Osteoblast (primary cell): Measurements from ENCODE around the gene CCDC60. TPM values are rescaled to one million over a fixed set of nuclear protein-coding genes. Genes with fewer than 3 reads are reported as not detected.
A peak's percentile ranks its signal among the peaks of the same experiment; 100 is the strongest.

Experiments used
- DNase-seq: peaks from one replicate; pipeline ENCODE4 v3.0.0; 2011; ENCODE audit warnings: low spot score, mixed read lengths; ENCODE audit not compliant: insufficient read length; ENCODE audit errors: missing footprints
- H2AFZ ChIP-seq: 2 replicates; pipeline ENCODE4 v1.6.0; 2011; ENCODE audit warnings: mild to moderate bottlenecking, low read length
- H3K27ac ChIP-seq: 2 replicates; pipeline ENCODE4 v1.5.1; 2011; ENCODE audit warnings: mild to moderate bottlenecking, low read depth, low read length, moderate library complexity
- H3K27me3 ChIP-seq: 2 replicates; pipeline ENCODE4 v1.6.0; 2012; ENCODE audit warnings: mild to moderate bottlenecking, control low read depth, inconsistent platforms, low read length, moderate library complexity; ENCODE audit not compliant: insufficient read depth
- H3K36me3 ChIP-seq: 2 replicates; pipeline ENCODE4 v1.5.1; 2011; ENCODE audit warnings: mild to moderate bottlenecking, low read length, control low read depth, moderate library complexity; ENCODE audit not compliant: insufficient read depth
- H3K4me1 ChIP-seq: 2 replicates; pipeline ENCODE4 v1.5.1; 2011; ENCODE audit warnings: mild to moderate bottlenecking, low read length, control low read depth, moderate library complexity; ENCODE audit not compliant: insufficient read depth
- H3K4me2 ChIP-seq: 2 replicates; pipeline ENCODE4 v1.6.0; 2011; ENCODE audit warnings: mild to moderate bottlenecking, low read length; ENCODE audit not compliant: insufficient read depth
- H3K4me3 ChIP-seq: fragments of 200-600 bp; sonication (generic); 3 replicates; pipeline ENCODE4 v1.5.1; 2012; ENCODE audit warnings: mild to moderate bottlenecking, low read length, inconsistent platforms; ENCODE audit not compliant: insufficient read depth
- H3K79me2 ChIP-seq: 2 replicates; pipeline ENCODE4 v1.6.0; 2012; ENCODE audit warnings: mild to moderate bottlenecking, low read length, control low read depth, inconsistent platforms; ENCODE audit not compliant: insufficient read depth
- H3K9me3 ChIP-seq: 2 replicates; pipeline ENCODE4 v1.5.1; 2011; ENCODE audit warnings: low read depth, low read length, control low read depth
- H4K20me1 ChIP-seq: 2 replicates; pipeline ENCODE4 v1.6.0; 2012; ENCODE audit warnings: mild to moderate bottlenecking, low read length, control low read depth; ENCODE audit not compliant: insufficient read depth
- total RNA-seq: library from RNA; depleted of rRNA; stranded (reverse); fragments of >200 nt; gene quantifications from 2 replicates; pipeline ENCODE4 v1.2.3, GENCODE V29; 2012
- TF ChIP-seq, protein P1 (sequence below): IDR thresholded peaks from 2 replicates; pipeline ENCODE4 v1.5.1; 2011; ENCODE audit warnings: mild to moderate bottlenecking, low read depth, low read length, moderate library complexity; ENCODE audit errors: extremely low read depth

The CCDC60 gene
- total RNA-seq, 1 donor = not detected

DNA sequence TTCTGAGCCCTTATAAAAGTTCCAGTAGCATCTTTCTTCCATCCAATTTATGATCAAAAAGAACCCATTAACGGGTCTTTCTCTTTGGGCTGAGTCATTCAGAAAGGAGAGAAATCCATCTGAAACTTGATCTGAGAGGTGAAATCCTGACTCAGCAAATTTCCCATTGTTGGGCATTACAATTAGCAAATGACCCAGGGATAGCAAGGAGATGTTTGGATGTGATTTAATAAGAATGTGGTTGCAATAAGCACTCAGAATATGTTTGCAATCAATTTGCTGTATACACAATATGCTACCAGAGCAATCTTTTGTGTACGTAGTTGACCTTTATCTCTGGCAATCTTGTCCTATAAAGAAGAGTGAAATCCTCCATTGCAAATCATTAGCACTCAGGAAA is 122.7 kb downstream of the CCDC60 start:
- no peaks in the 10 kb centered on the region for H3K9me3 ChIP-seq
- H3K4me1 ChIP-seq = no peaks in the 10 kb centered on the region
- H3K36me3 ChIP-seq = no peaks in the 10 kb centered on the region
- no peaks in the 10 kb centered on the region for H4K20me1 ChIP-seq
- H3K27me3 ChIP-seq = no peaks in the 10 kb centered on the region
- no peak for DNase-seq
- H3K4me2 ChIP-seq = no peak overlapping the region
- H3K79me2 ChIP-seq = no peaks in the 10 kb centered on the region
- TF ChIP-seq, protein P1, sequence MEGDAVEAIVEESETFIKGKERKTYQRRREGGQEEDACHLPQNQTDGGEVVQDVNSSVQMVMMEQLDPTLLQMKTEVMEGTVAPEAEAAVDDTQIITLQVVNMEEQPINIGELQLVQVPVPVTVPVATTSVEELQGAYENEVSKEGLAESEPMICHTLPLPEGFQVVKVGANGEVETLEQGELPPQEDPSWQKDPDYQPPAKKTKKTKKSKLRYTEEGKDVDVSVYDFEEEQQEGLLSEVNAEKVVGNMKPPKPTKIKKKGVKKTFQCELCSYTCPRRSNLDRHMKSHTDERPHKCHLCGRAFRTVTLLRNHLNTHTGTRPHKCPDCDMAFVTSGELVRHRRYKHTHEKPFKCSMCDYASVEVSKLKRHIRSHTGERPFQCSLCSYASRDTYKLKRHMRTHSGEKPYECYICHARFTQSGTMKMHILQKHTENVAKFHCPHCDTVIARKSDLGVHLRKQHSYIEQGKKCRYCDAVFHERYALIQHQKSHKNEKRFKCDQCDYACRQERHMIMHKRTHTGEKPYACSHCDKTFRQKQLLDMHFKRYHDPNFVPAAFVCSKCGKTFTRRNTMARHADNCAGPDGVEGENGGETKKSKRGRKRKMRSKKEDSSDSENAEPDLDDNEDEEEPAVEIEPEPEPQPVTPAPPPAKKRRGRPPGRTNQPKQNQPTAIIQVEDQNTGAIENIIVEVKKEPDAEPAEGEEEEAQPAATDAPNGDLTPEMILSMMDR = no peak
- no peak overlapping the region for H3K27ac ChIP-seq
- no peak overlapping the region for H2AFZ ChIP-seq
- H3K4me3 ChIP-seq = no peak overlapping the region

DNA sequence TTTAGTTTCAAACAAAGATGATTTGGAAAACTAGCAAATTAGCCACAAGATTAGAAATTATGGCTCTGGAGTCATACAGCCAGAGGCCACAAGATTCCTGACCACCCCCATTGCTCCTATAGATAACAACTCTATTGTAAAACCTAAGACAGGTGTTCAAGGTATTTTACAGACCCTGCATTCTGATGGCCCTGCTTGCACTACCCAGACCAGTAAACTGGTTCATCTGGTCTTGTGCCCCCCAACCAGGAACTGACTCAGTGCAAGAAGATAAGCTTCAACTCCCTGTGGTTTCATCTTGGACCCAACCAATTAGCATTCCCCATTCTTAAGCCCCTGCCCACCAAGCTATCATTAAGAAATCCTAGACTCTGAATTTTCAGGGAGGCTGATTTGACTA is 125.0 kb downstream of the CCDC60 start:
- no peak for DNase-seq
- H3K36me3 ChIP-seq = no peaks in the 10 kb centered on the region
- H3K4me3 ChIP-seq = no peak overlapping the region
- H3K27me3 ChIP-seq = no peaks in the 10 kb centered on the region
- H3K4me2 ChIP-seq = no peak overlapping the region
- TF ChIP-seq, protein P1 = no peak
- no peaks in the 10 kb centered on the region for H4K20me1 ChIP-seq
- H2AFZ ChIP-seq = no peak overlapping the region
- no peaks in the 10 kb centered on the region for H3K4me1 ChIP-seq
- H3K79me2 ChIP-seq = no peaks in the 10 kb centered on the region
- no peaks in the 10 kb centered on the region for H3K9me3 ChIP-seq
- H3K27ac ChIP-seq = no peak overlapping the region

DNA sequence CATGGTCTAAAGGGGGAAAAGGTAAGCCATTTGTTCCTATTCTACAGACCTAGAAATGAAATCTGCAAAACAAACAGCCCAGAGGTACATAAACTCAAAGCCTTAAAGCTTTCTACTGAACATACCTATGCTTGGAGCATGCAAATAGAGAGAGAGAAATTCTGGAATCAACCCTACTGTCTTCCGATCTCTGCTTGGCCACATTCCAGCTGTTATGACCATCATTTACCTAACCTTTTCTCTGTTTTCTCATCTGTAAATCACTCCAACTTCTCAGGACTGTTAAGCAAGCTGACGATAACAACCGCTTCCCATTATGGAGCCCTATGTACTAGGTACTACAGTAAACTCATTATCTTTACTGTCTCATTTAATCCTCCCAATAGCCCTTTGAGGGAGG is 126.3 kb downstream of the CCDC60 start:
- no peak overlapping the region for H3K4me2 ChIP-seq
- H3K36me3 ChIP-seq = no peaks in the 10 kb centered on the region
- TF ChIP-seq, protein P1 = no peak
- no peak overlapping the region for H2AFZ ChIP-seq
- H3K4me3 ChIP-seq = no peak overlapping the region
- no peaks in the 10 kb centered on the region for H3K27me3 ChIP-seq
- no peaks in the 10 kb centered on the region for H3K9me3 ChIP-seq
- no peak for DNase-seq
- H3K27ac ChIP-seq = no peak overlapping the region
- H3K79me2 ChIP-seq = no peaks in the 10 kb centered on the region
- no peaks in the 10 kb centered on the region for H4K20me1 ChIP-seq
- no peaks in the 10 kb centered on the region for H3K4me1 ChIP-seq

DNA sequence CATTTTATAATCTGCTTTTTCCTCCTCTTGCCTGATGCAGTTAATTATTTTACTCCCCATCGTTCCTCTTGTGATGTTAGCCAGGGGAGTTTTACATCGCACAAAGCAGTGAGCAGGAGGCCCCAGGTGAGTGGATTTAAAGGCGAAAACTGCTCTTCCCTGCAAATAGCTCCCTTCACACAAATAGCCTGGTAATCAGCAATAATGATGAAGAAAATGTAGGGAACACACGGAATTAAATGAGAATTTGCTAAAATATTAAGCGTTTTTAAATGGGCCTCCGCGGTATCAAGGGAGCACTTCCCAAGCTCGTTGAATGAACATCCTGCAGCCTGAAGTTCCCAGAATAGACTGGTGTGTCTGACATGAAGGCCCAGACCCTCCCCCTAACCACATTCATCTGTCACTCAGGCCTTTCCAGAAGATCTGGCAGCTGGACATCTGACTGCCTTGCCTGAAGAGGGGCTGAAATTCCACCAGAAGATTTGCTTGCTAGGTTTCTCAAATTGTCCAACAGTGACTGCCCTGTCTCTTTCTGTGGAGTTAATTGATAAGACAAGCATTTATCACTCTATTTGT is 127.2 kb downstream of the CCDC60 start:
- TF ChIP-seq, protein P1 = no peak
- no peak overlapping the region for H3K4me3 ChIP-seq
- no peaks in the 10 kb centered on the region for H3K4me1 ChIP-seq
- no peaks in the 10 kb centered on the region for H4K20me1 ChIP-seq
- peak; percentile 53 for DNase-seq
- no peaks in the 10 kb centered on the region for H3K79me2 ChIP-seq
- no peaks in the 10 kb centered on the region for H3K9me3 ChIP-seq
- no peak overlapping the region for H2AFZ ChIP-seq
- no peaks in the 10 kb centered on the region for H3K36me3 ChIP-seq
- no peaks in the 10 kb centered on the region for H3K27me3 ChIP-seq
- no peak overlapping the region for H3K27ac ChIP-seq
- no peak overlapping the region for H3K4me2 ChIP-seq
